ENCODE data around the gene KCNK13. TPM values are rescaled to one million over a fixed set of nuclear protein-coding genes. Genes with fewer than 3 reads are reported as not detected.

KCNK13 gene
- total RNA-seq, 3 donors from 2014 or later, result 0.16 to 0.66 (median 0.59) TPM

- Histone ChIP-seq H3K9me3 (no peaks in the 10 kb centered on the region), H3K36me3 (no peaks in the 10 kb centered on the region), H3K4me3 (no peak overlapping the region), H3K27me3 (no peaks in the 10 kb centered on the region), H3K4me1 (no peaks in the 10 kb centered on the region), H3K27ac (no peak overlapping the region)
- TF ChIP-seq POLR2A (IDR thresholded peaks at IDR 0.05) (no peak), CTCF (IDR thresholded peaks at IDR 0.05) (no peak), POLR2AphosphoS5 (IDR thresholded peaks at IDR 0.05) (no peak)
- intact Hi-C loops (cut with DNase I; ENCODE audit: low total_unique reads), result loop anchor here (5.0 kb wide), 1 partner anchor 934 kb away; no protein-coding TSS in a partner anchor
- DNase-seq (ENCODE audit: low spot score in 2 of 2), result no peak
Observed at GRCh38 chr14:90140956-90141316, 79.1 kb downstream of the KCNK13 start.

GRCh38 chr14:90153429-90153828, 91.6 kb downstream of the KCNK13 start:
- Histone ChIP-seq H3K4me3 (no peak overlapping the region), H3K36me3 (no peaks in the 10 kb centered on the region), H3K27me3 (no peaks in the 10 kb centered on the region), H3K27ac (no peak overlapping the region), H3K4me1 (no peaks in the 10 kb centered on the region), H3K9me3 (no peaks in the 10 kb centered on the region)
- intact Hi-C loops (cut with DNase I; ENCODE audit: low total_unique reads), result no loop called here
- TF ChIP-seq POLR2A (IDR thresholded peaks at IDR 0.05), result no peak
- no peak for TF ChIP-seq CTCF (IDR thresholded peaks at IDR 0.05)
- TF ChIP-seq POLR2AphosphoS5 (IDR thresholded peaks at IDR 0.05), result no peak
- DNase-seq (ENCODE audit: low spot score in 2 of 2), result no peak

GRCh38 chr14:90154110-90154509, 92.3 kb downstream of the KCNK13 start:
- no peaks in the 10 kb centered on the region for H3K36me3 ChIP-seq
- intact Hi-C loops (cut with DNase I; ENCODE audit: low total_unique reads), result no loop called here
- TF ChIP-seq POLR2A (IDR thresholded peaks at IDR 0.05), result no peak
- TF ChIP-seq CTCF (IDR thresholded peaks at IDR 0.05), result no peak
- no peaks in the 10 kb centered on the region for H3K4me1 ChIP-seq
- no peak for DNase-seq (ENCODE audit: low spot score in 2 of 2)
- H3K27ac ChIP-seq, result no peak overlapping the region
- H3K4me3 ChIP-seq, result no peak overlapping the region
- no peaks in the 10 kb centered on the region for H3K27me3 ChIP-seq
- H3K9me3 ChIP-seq, result no peaks in the 10 kb centered on the region

GRCh38 chr14:90159146-90159545, 97.4 kb downstream of the KCNK13 start:
- TF ChIP-seq POLR2A (IDR thresholded peaks at IDR 0.05) (no peak), POLR2AphosphoS5 (IDR thresholded peaks at IDR 0.05) (no peak), CTCF (IDR thresholded peaks at IDR 0.05) (no peak)
- Histone ChIP-seq H3K27me3 (no peaks in the 10 kb centered on the region), H3K36me3 (no peaks in the 10 kb centered on the region), H3K9me3 (no peaks in the 10 kb centered on the region), H3K27ac (no peak overlapping the region), H3K4me1 (no peaks in the 10 kb centered on the region), H3K4me3 (no peak overlapping the region)
- intact Hi-C loops (cut with DNase I; ENCODE audit: low total_unique reads), result no loop called here
- DNase-seq (ENCODE audit: low spot score in 2 of 2), result no peak

- Histone ChIP-seq H3K27me3 (no peaks in the 10 kb centered on the region), H3K36me3 (no peaks in the 10 kb centered on the region), H3K4me3 (no peak overlapping the region), H3K27ac (no peak overlapping the region), H3K4me1 (no peaks in the 10 kb centered on the region), H3K9me3 (no peaks in the 10 kb centered on the region)
- TF ChIP-seq CTCF (IDR thresholded peaks at IDR 0.05) (no peak), POLR2A (IDR thresholded peaks at IDR 0.05) (no peak), POLR2AphosphoS5 (IDR thresholded peaks at IDR 0.05) (no peak)
- intact Hi-C loops (cut with DNase I; ENCODE audit: low total_unique reads), result no loop called here
- no peak for DNase-seq (ENCODE audit: low spot score in 2 of 2)
Observed at GRCh38 chr14:90159688-90160087, 97.9 kb downstream of the KCNK13 start.

Measured in breast epithelium (tissue), 4 donors.